IPS-18a (cell line): ENCODE measurements around the gene MAPK4.

Experiments used
- H3K27ac ChIP-seq: one replicate; pipeline ENCODE4 v1.5.1; 2013; ENCODE audit warnings: low read length
- H3K27me3 ChIP-seq: one replicate; pipeline ENCODE4 v1.6.1; 2013; ENCODE audit warnings: mild to moderate bottlenecking, low read length; ENCODE audit not compliant: control insufficient read depth, insufficient read depth
- H3K36me3 ChIP-seq: one replicate; pipeline ENCODE4 v1.6.1; 2013; ENCODE audit warnings: low read depth, low read length; ENCODE audit not compliant: control insufficient read depth
- H3K4me1 ChIP-seq: one replicate; pipeline ENCODE4 v1.6.1; 2013; ENCODE audit warnings: low read depth, low read length; ENCODE audit not compliant: control insufficient read depth
- H3K4me3 ChIP-seq: one replicate; pipeline ENCODE4 v1.5.1; 2013; ENCODE audit warnings: low read length
- H3K9ac ChIP-seq: one replicate; pipeline ENCODE4 v1.6.1; 2013; ENCODE audit warnings: mild to moderate bottlenecking, low read length, moderate library complexity
- H3K9me3 ChIP-seq: one replicate; pipeline ENCODE4 v1.6.1; 2013; ENCODE audit warnings: low read depth, low read length; ENCODE audit not compliant: control insufficient read depth

Gene MAPK4

DNA sequence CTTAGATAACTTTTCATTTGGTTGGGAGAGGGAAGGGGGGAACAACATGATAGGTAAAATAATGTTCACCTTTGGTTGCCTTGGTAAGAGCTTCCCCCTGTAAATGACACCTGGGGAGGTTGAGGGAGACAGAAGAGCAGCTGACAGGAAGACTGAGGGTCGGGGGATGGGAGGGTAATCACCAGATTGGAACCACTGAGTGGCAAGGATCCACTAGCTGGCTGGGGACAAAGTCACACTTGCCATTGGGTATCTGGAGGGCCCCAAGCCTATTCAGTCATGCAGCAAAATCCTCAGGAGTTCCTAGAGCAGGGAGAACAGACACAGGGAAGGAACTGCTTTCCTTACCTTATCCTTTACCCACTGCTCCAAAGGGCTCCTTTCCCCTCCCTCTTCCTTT, 84.3 kb downstream of the MAPK4 start:
- H3K9me3 ChIP-seq = no peaks in the 10 kb centered on the region
- H3K36me3 ChIP-seq = no peaks in the 10 kb centered on the region
- no peaks in the 10 kb centered on the region for H3K27me3 ChIP-seq
- no peak overlapping the region for H3K9ac ChIP-seq
- peaks cover 3% of the 10 kb centered on the region for H3K4me1 ChIP-seq
- no peak overlapping the region for H3K27ac ChIP-seq
- H3K4me3 ChIP-seq = no peak overlapping the region

DNA sequence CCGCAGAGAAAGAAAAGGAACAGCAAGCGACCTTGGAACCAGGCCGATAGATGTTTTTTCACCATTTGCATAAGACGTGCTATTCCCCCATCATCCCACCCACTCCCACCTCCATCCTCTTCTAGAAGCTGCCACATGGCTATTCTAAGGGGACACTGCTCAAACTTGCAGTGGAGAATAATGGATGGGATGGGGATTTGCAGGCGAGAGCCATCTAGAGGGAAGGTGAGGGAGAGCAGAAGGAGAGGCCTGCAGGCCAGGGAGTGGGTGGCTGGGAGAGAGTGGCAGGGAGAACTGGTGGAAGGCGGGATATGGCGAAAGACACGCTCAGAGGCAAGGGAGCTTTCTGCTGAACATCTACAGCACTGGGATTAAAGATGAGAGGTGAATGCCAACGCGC, 84.9 kb downstream of the MAPK4 start:
- H3K9ac ChIP-seq = no peak overlapping the region
- no peaks in the 10 kb centered on the region for H3K27me3 ChIP-seq
- no peaks in the 10 kb centered on the region for H3K36me3 ChIP-seq
- no peak overlapping the region for H3K4me3 ChIP-seq
- no peak overlapping the region for H3K27ac ChIP-seq
- peaks cover 3% of the 10 kb centered on the region for H3K4me1 ChIP-seq
- H3K9me3 ChIP-seq = no peaks in the 10 kb centered on the region

DNA sequence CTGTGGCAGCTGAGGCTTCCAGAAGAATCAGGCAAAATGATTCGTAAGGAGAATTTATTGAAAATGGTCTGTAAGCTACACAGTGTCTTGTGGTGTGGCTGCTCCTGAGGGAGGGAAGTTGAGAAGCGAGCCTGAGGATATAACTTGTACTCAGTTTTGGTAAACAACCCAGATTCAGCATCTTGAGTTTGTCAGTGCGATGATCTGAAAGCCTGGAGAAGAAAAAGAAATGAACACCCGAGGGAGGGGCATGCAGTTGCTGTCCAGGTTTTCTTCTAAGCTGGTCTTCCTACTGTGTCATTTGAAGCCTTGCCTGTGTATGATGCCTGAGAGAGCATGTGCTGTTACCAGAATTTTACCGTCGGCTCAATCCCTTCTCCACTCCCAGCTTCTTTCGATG, 87.3 kb downstream of the MAPK4 start:
- H3K9ac ChIP-seq = no peak overlapping the region
- H3K9me3 ChIP-seq = no peaks in the 10 kb centered on the region
- no peaks in the 10 kb centered on the region for H3K27me3 ChIP-seq
- no peak overlapping the region for H3K27ac ChIP-seq
- H3K36me3 ChIP-seq = no peaks in the 10 kb centered on the region
- H3K4me3 ChIP-seq = no peak overlapping the region
- H3K4me1 ChIP-seq = peaks cover 3% of the 10 kb centered on the region

DNA sequence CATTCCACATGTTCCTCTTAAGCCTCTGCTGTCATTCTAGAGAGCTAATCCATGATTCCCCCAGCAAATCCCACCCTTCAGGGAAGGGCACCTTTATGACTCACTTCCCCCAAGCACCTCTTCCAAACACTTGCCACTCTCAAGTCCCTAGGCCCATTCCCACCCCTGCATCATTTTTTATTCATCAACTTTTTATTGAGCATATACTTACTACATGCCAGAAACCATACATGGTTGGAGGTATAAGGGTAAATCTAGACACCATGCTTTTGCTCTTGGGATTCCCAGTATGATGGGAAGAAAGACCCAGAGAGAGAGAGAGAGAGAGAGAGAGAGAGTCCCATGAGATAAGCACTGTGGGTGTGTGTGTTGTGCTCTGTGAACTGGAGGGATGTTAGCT, 87.9 kb downstream of the MAPK4 start:
- Histone ChIP-seq H3K4me1 (peaks cover 3% of the 10 kb centered on the region), H3K36me3 (no peaks in the 10 kb centered on the region), H3K9me3 (no peaks in the 10 kb centered on the region), H3K27me3 (no peaks in the 10 kb centered on the region), H3K9ac (no peak overlapping the region), H3K4me3 (no peak overlapping the region), H3K27ac (no peak overlapping the region)

DNA sequence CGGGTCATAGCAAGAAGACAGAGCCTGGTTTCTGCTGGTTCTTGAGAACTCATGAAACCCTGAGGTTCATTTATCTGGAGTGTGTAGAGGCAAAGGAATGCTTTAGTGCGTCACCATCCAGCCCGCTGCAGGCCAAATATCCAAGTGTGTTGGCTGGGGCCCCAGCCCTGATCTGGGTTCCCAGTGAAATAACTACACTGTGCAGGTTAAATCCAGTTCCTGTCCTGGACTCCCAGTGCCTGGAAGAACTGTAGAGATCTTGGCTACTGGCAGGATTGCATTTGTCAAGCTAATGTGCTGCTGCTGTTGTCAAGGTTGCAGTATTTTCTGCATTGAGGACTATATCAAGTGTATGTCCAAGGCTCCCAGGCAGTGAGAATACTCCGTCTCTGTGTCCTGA, 89.9 kb downstream of the MAPK4 start:
- Histone ChIP-seq H3K27ac (no peak overlapping the region), H3K27me3 (no peaks in the 10 kb centered on the region), H3K9me3 (no peaks in the 10 kb centered on the region), H3K4me1 (peaks cover 3% of the 10 kb centered on the region), H3K9ac (no peak overlapping the region), H3K36me3 (no peaks in the 10 kb centered on the region), H3K4me3 (no peak overlapping the region)

DNA sequence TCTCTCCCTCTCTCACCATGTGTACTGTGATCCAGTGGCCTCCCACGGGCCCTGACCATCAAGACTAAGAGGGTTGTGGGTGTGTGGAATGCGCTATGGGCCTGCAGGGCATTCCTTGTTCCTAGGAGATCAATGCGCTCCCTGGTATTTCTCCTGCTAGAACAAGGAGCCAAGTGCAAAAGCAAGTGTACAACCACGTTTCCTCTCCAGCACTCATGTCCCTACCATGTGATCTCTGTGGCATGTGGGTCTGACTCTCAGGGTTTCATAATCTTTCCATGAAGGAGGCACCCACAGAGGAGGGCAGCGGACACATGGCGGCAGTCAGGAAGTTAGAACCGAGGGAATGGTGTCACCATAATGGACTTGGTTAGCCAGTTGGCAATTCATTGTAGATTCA, 91.4 kb downstream of the MAPK4 start:
- H3K4me3 ChIP-seq = no peak overlapping the region
- H3K27me3 ChIP-seq = no peaks in the 10 kb centered on the region
- no peaks in the 10 kb centered on the region for H3K9me3 ChIP-seq
- H3K4me1 ChIP-seq = peaks cover 3% of the 10 kb centered on the region
- H3K27ac ChIP-seq = no peak overlapping the region
- H3K36me3 ChIP-seq = no peaks in the 10 kb centered on the region
- H3K9ac ChIP-seq = no peak overlapping the region

DNA sequence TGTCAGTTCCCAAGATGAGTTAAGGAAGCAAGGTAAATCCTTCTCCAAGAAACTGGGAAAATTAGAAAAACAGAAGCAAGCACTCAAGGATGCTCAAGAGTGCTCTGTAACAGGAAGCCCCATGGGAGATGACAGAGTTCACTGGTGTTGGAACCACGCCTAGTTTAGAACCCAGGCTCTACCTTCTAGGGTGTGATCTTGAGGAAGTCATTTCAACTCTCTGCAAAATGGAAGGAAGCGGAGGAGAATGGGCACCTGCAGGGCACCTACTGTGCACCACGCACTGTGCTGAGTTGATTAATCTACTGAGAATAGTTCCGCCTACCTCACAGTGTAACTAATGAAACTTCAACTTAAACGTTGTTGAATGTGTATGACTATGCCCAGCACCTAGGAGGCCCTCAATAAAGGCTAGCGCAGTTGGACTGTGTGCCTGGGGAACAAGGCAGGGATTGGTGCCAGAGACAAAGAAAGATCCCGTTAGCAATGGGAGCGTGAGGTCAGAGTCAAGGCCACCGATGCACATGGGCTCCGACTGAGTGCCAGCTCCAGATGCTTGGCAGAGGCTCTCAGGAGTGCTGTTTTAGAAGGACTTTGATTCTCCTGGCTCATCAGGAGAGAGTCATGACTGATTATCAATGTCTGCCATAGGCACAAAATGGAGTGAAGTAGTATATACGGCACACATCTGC, 93.7 kb downstream of the MAPK4 start:
- Histone ChIP-seq H3K4me1 (no peaks in the 10 kb centered on the region), H3K4me3 (no peak overlapping the region)

DNA sequence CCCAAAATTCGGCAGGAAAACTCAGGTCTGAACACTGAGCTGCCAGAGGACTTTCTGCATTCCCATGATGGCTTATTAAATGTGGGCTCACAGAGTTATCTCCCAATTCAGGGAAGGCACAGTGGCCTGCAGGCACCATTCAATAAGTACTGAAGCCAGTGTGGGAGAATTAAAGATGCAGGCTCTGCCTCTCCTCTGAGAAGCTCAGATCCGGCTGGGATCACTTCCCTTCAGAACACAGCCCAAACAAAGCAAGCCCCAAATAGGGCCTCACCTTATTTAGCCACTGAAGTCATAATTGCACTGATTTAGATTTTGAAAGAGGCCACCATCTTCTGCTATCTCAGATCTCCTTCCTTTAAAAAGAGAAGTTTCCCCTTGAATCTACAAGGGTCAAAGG, 94.3 kb downstream of the MAPK4 start:
- Histone ChIP-seq H3K36me3 (no peaks in the 10 kb centered on the region), H3K4me1 (no peaks in the 10 kb centered on the region), H3K27me3 (no peaks in the 10 kb centered on the region), H3K9me3 (no peaks in the 10 kb centered on the region), H3K4me3 (no peak overlapping the region), H3K9ac (no peak overlapping the region), H3K27ac (no peak overlapping the region)

More for the DNA sequence above, 93.7 kb downstream of the MAPK4 start:
- Histone ChIP-seq H3K36me3 (no peaks in the 10 kb centered on the region), H3K9me3 (no peaks in the 10 kb centered on the region), H3K27ac (no peak overlapping the region), H3K27me3 (no peaks in the 10 kb centered on the region), H3K9ac (no peak overlapping the region)

DNA sequence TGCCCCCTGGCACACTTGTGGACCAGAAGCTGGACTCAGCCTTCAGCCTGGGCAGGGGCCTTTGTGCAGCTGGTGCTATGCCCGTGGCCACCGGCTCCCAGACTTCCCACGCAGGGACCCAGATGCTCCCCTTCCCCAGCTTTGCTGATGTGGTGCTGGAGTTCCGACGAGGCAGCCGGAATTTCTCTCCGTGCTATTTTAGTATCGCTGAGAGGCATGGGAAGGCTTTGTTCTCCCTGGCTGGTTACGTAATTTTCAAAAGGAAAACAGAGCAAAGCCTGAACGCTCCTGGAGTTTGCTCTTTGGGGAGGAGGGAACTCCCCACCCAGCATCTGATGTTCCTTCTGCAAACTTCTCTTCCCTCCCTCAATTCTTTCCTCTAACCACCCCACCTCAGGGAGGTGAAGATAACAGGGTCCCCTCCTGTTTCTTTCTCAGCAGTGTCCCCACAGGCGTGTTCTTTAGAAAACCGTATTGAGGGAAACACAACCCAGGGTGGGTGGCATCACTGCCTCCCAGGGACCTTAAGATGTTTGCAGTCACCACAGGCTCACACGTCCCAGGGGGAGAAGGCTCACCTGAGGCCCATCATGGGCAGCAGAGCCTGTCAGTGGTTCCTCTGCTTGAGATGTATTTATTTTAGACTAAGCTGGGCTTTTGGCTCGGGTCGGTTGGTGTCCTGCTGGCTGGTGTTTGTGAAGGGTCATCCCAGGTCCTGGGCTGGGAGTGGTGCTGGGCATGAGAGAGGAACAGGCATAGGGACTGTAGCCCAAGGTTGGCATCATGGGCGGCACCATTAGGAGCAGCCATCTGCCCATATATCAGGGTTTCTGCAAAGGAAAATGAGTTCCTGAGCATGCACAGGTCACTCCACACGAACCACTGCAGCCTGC, 95.0 kb downstream of the MAPK4 start:
- Histone ChIP-seq H3K9me3 (no peaks in the 10 kb centered on the region), H3K4me3 (no peak overlapping the region)

DNA sequence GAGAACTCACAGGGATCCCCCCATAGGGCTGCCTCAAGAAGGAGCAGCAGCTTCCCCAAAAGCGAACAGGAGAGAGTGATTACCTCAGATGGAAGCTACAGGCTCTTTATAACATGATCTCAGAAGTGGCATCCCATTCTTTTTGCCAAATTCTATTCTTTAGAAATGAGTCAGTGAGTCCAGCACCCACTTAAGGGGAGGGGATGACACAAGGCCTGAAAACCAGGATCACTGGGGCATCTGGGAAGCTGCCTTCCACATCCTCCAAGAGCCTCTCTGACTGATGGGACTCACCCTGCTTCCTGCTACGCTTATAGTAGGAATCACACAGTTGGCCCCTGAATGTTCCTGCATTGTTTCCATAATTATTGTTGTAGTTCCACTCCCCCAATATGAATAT, 96.5 kb downstream of the MAPK4 start:
- Histone ChIP-seq H3K9me3 (no peaks in the 10 kb centered on the region), H3K27me3 (no peaks in the 10 kb centered on the region), H3K27ac (no peak overlapping the region), H3K4me1 (peaks cover 3% of the 10 kb centered on the region), H3K9ac (no peak overlapping the region), H3K4me3 (no peak overlapping the region), H3K36me3 (no peaks in the 10 kb centered on the region)

More for the DNA sequence above, 95.0 kb downstream of the MAPK4 start:
- H3K27me3 ChIP-seq = no peaks in the 10 kb centered on the region
- H3K4me1 ChIP-seq = peaks cover 1% of the 10 kb centered on the region
- H3K9ac ChIP-seq = no peak overlapping the region
- no peaks in the 10 kb centered on the region for H3K36me3 ChIP-seq
- H3K27ac ChIP-seq = no peak overlapping the region

DNA sequence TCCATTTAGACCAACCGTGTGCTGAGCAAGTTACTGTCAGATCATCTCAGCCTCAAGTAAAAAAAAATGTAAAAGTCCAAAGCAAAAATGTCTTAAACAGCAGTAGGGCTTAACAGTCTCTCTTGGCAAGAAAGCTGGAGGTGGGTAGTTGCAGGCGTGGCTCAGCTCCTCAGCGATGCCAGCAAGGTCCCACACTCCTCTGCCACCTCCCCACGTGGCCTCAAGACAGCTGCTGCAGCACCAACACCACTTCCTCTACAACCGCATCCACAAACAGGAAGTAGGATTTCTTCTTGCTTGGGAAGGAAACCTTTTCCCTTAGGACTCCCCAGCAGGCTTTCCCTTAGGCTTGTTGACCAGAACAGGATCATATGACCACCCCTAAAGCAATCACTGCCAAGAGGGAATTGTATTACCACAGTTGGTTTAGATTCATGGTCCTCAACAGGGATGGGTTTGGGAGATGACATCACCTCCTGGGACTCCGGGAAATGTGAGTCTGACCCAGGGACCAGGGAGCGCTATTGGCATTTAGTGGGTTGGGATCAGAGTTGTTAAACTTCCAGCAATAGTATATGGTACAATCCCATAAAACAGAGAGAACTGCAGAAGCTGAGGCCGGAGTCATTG, 97.1 kb downstream of the MAPK4 start:
- Histone ChIP-seq H3K4me1 (peaks cover 3% of the 10 kb centered on the region), H3K36me3 (no peaks in the 10 kb centered on the region), H3K9ac (no peak overlapping the region), H3K9me3 (peaks cover 3% of the 10 kb centered on the region), H3K27me3 (no peaks in the 10 kb centered on the region), H3K27ac (no peak overlapping the region), H3K4me3 (no peak overlapping the region)
